GM12801 (cell line): ENCODE results near the gene AOPEP.

Experiments used
- CTCF ChIP-seq: IDR thresholded peaks from one replicate; pipeline ENCODE4 v1.5.1; 2011; ENCODE audit warnings: control low read depth; ENCODE audit not compliant: insufficient read length; ENCODE audit errors: extremely low read depth

AOPEP gene

DNA sequence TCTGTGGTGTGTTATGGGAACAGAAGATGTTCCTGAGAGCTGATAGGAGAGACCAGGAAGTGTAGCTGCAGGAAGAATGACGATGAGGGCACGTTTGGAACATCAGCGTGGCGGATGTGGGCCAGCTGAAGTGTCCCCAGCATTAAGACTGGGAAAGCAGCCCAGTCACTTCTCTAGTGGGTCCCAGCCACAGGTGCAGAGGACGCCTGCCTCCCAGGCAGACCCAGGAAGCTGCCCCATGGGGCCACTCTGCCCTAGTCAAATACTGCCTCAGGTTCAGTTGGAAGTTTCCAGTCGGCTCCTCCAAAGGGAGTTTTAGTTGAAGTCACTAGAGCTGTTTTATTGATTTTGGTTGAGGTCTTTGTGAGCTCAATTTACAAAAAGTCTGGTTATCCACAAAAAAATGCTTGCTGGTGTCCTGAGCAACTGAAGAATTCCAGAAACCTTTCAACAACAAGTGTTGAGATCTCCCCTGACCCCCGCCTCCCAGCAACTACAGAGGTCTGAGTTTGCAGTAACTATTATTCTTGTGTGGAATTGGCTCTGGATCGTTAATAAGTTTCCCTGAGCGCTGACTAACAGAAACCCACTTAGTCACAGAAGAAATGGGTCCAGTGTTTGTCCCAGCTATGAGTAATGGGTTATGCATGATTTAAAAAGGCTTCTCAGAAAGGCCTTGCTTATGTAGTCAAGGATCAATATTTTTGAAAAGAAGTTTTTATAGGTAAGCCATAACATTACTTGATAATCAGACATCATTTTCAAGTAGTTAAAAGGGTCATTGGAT is 296.9 kb downstream of the AOPEP start:
- no peak for TF ChIP-seq CTCF

DNA sequence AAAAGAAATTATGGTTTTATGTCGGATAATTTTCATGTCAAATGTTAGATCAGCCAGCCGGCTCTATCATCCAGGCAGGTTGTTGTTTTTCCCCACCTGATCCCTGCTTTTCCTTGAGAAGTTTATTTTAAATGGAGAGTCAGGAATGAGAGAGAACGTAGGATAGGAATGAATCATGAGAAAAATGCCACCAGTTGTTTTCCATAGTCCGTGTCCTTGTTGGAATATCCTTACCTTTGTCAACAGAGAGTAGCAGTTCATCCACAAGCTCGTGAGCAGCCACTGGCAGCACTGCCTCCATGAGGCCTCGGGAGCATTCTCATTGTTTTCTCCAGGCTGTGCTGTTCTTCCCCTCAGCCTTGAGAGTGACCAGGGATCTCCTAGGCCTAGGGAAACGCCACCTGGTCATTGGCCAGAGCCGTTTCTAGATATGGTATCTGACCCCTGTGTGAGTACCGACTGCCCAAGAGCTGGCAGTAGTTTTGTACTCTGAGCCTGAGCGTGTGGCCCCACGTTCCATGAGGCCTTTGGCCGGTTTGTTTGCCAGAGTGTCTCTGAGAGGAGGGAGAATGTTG is 297.7 kb downstream of the AOPEP start:
- no peak for TF ChIP-seq CTCF

DNA sequence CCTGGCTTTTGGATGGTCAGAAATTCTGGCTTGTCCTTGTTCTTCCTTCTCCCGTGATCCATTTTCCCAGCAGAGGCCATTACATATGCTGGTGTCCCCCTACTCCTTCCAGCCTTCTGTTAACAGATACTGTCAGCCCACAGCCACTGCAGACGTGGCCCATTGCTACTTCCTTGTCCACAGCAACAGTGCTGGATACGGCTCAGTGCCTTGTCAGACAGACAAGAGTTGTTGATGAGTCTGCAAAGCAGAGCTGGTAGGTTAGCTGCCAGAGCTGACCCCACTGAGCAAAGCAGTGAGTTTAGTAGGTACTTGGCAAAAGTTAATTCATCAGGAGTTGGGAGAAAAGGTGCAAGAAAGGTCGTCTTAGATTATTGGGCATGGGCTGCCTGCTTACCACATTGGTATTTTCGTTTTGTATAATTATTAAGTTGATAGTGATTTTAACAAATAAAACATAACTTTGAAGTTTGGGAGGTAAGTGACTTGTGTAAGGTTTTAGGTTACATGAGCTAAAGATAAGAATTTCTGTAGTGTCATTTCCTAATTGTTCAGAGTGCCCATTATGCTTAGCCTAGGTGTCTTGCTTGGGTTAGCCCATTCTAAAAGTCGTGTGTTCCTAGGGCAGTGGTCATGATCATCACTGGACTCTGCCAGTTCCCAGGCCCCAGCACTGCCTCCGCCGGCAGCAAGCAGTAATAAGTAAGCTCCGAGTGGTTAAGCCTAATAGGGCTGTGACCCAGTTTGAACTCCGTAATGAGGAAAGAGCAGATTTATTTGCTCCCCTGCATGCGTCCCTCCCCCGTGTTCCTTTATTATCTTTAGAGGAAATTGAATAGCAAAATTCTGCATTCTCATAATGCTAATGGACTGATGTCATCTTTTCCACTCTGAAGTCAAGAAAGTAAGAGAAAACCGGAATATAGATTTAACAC is 299.0 kb downstream of the AOPEP start:
- no peak for TF ChIP-seq CTCF

- no peak for TF ChIP-seq CTCF
Measured at GRCh38 chr9:95026148-95026524, 299.6 kb downstream of the AOPEP start.

DNA sequence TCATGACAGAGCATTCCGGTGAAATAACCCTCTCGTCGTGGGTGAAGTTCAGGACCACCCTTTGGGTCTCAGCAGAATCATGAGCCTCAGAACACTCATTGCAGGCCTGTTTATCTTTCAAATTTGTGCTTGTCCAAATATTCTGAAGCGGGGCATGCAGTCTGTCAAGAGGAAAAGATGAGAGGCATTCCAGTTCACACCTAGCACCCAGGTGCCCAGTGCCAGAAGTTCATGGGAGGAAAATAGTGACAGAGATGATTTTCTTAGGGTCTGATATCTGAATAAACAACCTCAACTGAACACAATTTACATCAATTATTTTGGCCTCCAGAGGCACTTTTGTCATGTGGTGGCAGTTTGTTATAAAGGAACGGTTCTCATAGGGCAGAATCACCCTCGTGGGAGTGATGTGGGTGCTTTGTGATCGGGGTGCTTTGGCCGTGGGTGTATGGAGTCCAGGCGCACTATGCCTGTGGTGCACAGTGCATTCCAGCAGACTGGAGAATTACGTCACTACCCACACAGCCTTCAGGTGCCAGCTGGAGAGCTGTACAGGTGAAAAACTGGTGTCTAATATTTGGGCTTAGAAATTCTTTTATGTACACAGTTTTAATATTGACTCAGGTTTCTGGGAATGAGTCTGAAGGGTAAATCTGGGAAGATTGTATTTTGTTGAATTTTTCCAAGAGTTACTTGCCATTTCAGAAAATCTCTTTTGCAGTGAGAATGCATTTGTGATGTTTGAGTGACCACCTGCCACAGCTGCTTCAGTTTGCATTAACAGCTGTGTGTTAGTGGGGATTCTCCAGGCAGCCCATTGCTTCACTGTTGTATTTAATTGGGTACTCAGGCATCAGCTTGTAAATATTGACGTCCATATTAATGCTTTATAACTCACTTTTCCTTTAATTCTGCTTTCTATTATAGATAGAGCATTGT is 301.7 kb downstream of the AOPEP start:
- no peak for TF ChIP-seq CTCF

DNA sequence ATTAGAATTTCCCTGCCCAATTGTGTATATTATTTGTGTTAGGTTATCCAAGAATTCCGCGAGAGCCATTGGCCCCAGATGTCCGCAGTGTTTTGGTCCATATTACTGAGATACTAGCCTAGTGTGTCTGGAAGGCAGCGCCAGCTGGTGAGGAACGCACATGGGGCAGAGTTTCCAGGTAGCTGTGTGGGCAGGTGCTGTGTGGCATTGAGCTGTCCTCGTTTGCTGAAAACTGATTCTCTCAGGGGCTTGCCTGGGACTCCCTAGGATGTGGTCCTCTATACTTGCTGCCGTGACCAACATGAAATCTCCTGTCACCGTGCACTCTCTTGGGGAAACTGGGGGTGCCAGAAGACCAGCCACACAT is 302.3 kb downstream of the AOPEP start:
- no peak for TF ChIP-seq CTCF

- no peak for TF ChIP-seq CTCF
Measured at GRCh38 chr9:95029288-95029687, 302.8 kb downstream of the AOPEP start.
